ENCODE measurements around the gene CSKMT. TPM values are rescaled to one million over a fixed set of nuclear protein-coding genes. Genes with fewer than 3 reads are reported as not detected.

CSKMT gene
- total and polyA plus RNA-seq, 8 donors, result 3.5 to 25.5 (median 7.6) TPM; not detected in 1

DNA sequence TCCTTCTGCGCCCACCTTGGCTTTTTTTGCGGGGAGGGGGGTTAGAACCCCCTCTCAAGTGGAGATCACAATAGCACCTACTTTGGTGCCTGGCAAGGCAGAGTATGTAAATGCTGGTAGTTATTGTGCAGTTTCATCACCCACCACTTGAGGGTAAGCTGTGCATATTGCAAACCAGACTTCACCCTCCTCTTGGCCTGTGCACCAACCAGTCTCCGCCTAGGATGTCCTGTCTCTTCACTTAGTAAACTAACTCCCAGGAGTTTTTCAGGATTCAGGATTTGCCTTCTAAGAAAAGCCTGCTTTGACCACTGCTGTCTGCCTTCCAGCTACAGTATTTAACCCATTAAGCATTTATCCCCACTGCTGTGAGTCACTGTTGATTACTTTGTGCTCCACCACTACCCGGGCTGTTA lies 15.7 kb downstream of the CSKMT start:
- H3K27me3 ChIP-seq, result no peaks in the 10 kb centered on the region
- intact Hi-C loops (cut with DNase I; ENCODE audit: low total_unique reads), result no loop called here
- no peak overlapping the region for H3K4me3 ChIP-seq
- peaks cover 19 to 22% (median 22%) of the 10 kb centered on the region in 4 donors for H3K36me3 ChIP-seq
- 34 to 41% (median 36%) methylated on average over 3 to 4 of the region's 4 CpGs for WGBS, 5 donors
- H3K27ac ChIP-seq, result peak overlapping the region in 3 of 5 donors; percentile 18 to 93 (median 91)
- TF ChIP-seq POLR2A (IDR thresholded peaks at IDR 0.05) (no peak), EP300 (IDR thresholded peaks at IDR 0.05) (no peak), POLR2AphosphoS5 (IDR thresholded peaks at IDR 0.05) (peak in 1 of 3 donors; percentile 46)
- TF ChIP-seq, protein P1, sequence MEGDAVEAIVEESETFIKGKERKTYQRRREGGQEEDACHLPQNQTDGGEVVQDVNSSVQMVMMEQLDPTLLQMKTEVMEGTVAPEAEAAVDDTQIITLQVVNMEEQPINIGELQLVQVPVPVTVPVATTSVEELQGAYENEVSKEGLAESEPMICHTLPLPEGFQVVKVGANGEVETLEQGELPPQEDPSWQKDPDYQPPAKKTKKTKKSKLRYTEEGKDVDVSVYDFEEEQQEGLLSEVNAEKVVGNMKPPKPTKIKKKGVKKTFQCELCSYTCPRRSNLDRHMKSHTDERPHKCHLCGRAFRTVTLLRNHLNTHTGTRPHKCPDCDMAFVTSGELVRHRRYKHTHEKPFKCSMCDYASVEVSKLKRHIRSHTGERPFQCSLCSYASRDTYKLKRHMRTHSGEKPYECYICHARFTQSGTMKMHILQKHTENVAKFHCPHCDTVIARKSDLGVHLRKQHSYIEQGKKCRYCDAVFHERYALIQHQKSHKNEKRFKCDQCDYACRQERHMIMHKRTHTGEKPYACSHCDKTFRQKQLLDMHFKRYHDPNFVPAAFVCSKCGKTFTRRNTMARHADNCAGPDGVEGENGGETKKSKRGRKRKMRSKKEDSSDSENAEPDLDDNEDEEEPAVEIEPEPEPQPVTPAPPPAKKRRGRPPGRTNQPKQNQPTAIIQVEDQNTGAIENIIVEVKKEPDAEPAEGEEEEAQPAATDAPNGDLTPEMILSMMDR (IDR thresholded peaks at IDR 0.05), result peak in 5 of 7 experiments; percentile 38 to 52 (median 50)
- peaks cover 18 to 48% (median 32%) of the 10 kb centered on the region in 4 donors for H3K4me1 ChIP-seq
- DNase-seq, result peak; percentile 47 to 87
- H3K9me3 ChIP-seq, result no peaks in the 10 kb centered on the region

DNA sequence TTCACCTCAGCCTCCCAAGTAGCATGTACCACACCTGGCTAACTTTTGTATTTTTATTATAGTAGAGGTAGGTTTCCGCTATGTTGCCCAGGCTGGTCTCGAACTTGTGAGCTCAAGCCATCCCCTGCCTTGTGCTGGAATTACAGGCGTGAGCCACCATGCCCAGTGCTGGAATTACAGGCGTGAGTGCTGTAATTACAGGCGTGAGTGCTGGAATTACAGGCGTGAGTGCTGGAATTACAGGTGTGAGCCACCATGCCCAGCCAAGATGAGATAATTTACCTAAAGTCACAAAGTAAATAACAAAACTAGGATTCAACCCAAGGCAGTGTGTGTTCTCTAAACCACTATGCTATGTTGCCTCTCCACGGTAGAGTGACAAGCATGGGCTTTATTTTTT lies 17.4 kb downstream of the CSKMT start:
- H3K36me3 ChIP-seq, result peaks cover 4 to 6% (median 5%) of the 10 kb centered on the region in 4 donors
- DNase-seq, result no peak
- H3K4me3 ChIP-seq, result no peak overlapping the region
- no peak overlapping the region for H3K27ac ChIP-seq
- H3K27me3 ChIP-seq, result peaks cover 0 to 6% (median 1%) of the 10 kb centered on the region in 3 donors
- TF ChIP-seq POLR2A (IDR thresholded peaks at IDR 0.05), result no peak
- TF ChIP-seq POLR2AphosphoS5 (IDR thresholded peaks at IDR 0.05), result no peak
- TF ChIP-seq, protein P1 (IDR thresholded peaks at IDR 0.05), result no peak
- TF ChIP-seq EP300 (IDR thresholded peaks at IDR 0.05), result no peak
- no peaks in the 10 kb centered on the region for H3K9me3 ChIP-seq
- peaks cover 17 to 35% (median 22%) of the 10 kb centered on the region in 4 donors for H3K4me1 ChIP-seq
- intact Hi-C loops (cut with DNase I; ENCODE audit: low total_unique reads), result no loop called here
- 49 to 70% (median 60%) methylated on average over 7 of the region's 7 CpGs for WGBS, 5 donors

DNA sequence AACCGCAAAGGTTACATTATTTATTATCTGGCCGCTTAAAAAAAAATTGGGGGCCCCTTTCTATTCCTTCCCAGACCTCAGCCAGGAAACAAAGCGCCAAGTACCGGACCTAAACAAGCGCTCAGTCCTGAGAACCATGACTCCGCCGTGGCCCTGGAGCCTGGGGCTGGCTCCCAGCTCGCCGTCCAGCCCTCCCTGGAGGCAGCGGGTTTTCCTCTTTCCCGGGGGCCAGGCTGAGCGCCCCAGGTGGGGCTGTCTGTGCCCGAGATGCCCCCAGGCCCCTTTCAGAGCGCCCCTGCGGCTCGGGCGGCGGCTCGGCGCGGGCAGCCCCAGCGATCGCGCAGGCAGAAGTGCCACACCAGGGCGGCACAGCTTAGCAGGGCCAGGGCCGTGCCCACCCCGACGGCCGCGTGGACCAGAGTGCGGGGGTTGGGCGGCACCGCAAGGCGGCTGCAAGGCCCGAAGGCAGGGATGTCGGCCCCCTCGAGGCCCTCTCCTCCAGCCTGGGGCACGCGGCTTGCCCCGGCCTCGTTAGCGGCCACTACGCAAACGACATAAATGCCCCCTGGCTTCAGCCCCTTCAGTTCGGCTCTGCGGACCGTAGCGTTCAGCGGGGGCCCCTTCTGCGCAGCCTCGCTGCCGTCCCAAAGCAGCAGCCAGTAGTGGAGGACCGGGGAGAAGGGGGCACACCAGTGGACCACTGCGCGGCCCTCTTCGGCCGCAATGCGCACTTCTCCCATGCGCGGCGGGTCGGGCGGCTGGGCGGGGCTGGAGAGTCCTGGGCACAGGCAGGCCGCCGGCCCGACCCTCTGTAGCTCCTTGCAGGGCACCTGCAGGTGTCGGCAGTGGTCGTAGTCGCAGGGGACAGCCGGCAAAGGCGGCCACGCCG lies 22.6 kb downstream of the CSKMT start:
- H3K4me1 ChIP-seq, result peaks cover 8 to 13% (median 10%) of the 10 kb centered on the region in 4 donors
- intact Hi-C loops (cut with DNase I; ENCODE audit: low total_unique reads), result no loop called here
- peak in 1 of 2 donors; percentile 58 for DNase-seq
- WGBS, 5 donors, result 29 to 53% (median 38%) methylated on average over 38 to 74 of the region's 74 CpGs
- H3K9me3 ChIP-seq, result no peaks in the 10 kb centered on the region
- peaks cover 23 to 32% (median 30%) of the 10 kb centered on the region in 4 donors for H3K36me3 ChIP-seq
- peaks cover 0 to 15% (median 10%) of the 10 kb centered on the region in 3 donors for H3K27me3 ChIP-seq
- peak overlapping the region; percentile 36 to 46 (median 39) for H3K4me3 ChIP-seq
- H3K27ac ChIP-seq, result peak overlapping the region in 4 of 5 donors; percentile 57 to 78 (median 70)
- TF ChIP-seq, protein P1 (IDR thresholded peaks at IDR 0.05), result no peak
- no peak for TF ChIP-seq POLR2AphosphoS5 (IDR thresholded peaks at IDR 0.05)
- TF ChIP-seq POLR2A (IDR thresholded peaks at IDR 0.05), result no peak

DNA sequence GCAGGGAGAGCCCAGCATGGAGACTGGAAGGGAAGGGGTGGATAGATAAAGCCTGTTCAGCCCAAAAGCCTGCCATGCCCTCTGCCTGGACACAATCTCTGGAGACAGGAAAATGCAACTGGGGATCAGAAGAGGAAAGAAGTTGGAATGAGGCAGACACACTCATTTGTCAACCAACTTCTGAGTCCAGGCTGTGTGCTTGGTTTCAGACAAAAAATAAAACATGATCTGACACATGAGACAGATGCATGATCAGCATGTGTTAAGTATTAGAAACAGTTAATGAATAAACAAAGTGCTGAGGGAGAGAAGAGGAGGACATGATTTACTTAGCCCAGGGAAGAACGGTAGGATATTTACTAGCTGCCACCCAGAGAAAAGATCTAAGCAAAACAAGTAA lies 23.4 kb downstream of the CSKMT start:
- DNase-seq, result no peak
- H3K9me3 ChIP-seq, result no peaks in the 10 kb centered on the region
- H3K27ac ChIP-seq, result peak overlapping the region in 4 of 5 donors; percentile 57 to 78 (median 70)
- H3K4me1 ChIP-seq, result peaks cover 8 to 13% (median 10%) of the 10 kb centered on the region in 4 donors
- peaks cover 31 to 39% (median 37%) of the 10 kb centered on the region in 4 donors for H3K36me3 ChIP-seq
- peaks cover 0 to 15% (median 10%) of the 10 kb centered on the region in 3 donors for H3K27me3 ChIP-seq
- TF ChIP-seq, protein P1 (IDR thresholded peaks at IDR 0.05), result no peak
- no peak for TF ChIP-seq EP300 (IDR thresholded peaks at IDR 0.05)
- TF ChIP-seq POLR2AphosphoS5 (IDR thresholded peaks at IDR 0.05), result no peak
- no peak for TF ChIP-seq POLR2A (IDR thresholded peaks at IDR 0.05)
- WGBS, 5 donors, result 23 to 36% (median 30%) methylated on average over 1 of the region's 1 CpG
- intact Hi-C loops (cut with DNase I; ENCODE audit: low total_unique reads), result no loop called here
- H3K4me3 ChIP-seq, result peak overlapping the region; percentile 36 to 46 (median 39)
